ENCODE results near the gene SPECC1. TPM values are rescaled to one million over a fixed set of nuclear protein-coding genes. Genes with fewer than 3 reads are reported as not detected.

The SPECC1 gene
- total and polyA plus RNA-seq, 2 donors (not counting 3 experiments of a cell fraction or from before 2014, with no cell fraction given): 5.3 to 20.4 TPM

GRCh38 chr17:20242271-20242670, 233.1 kb downstream of the SPECC1 start:
- Histone ChIP-seq H3K9me3 (replicated peaks; ENCODE audit: control insufficient read depth, insufficient read depth, low read length) (no peaks in the 10 kb centered on the region), H3K27me3 (ENCODE audit: control insufficient read depth in 2 of 2, insufficient read depth in 2 of 2, low read length in 2 of 2) (no peaks in the 10 kb centered on the region), H3K9ac (replicated peaks; ENCODE audit: extremely low read depth, insufficient read depth, low read length) (no peak overlapping the region), H3K4me2 (ENCODE audit: insufficient read depth, low read length) (no peak overlapping the region), H3K27ac (ENCODE audit: insufficient read depth, low read depth, low read length) (no peak overlapping the region), H4K20me1 (replicated peaks; ENCODE audit: control insufficient read depth, extremely low read depth, insufficient read depth, low read length) (no peaks in the 10 kb centered on the region), H3K9me1 (replicated peaks; ENCODE audit: control insufficient read depth, extremely low read depth, insufficient read depth, low read length) (no peaks in the 10 kb centered on the region), H3K36me3 (ENCODE audit: control insufficient read depth in 2 of 2, extremely low read depth in 1 of 2, insufficient read depth in 2 of 2, low read length in 2 of 2) (no peaks in the 10 kb centered on the region), H3K4me1 (ENCODE audit: control insufficient read depth, extremely low read depth, insufficient read depth, low read length) (no peaks in the 10 kb centered on the region), H2AFZ (ENCODE audit: low read depth, low read length) (no peak overlapping the region), H3K4me3 (replicated peaks in 1 of 3; ENCODE audit: insufficient read depth in 1 of 3, low read depth in 1 of 3, low read length in 3 of 3) (no peak overlapping the region), H3K79me2 (ENCODE audit: control insufficient read depth, insufficient read depth, low read length) (no peaks in the 10 kb centered on the region)
- POLR2A ChIA-PET: no interaction called here
- TF ChIP-seq FOS (IDR thresholded peaks at IDR 0.05; ENCODE audit: borderline replicate concordance, insufficient read depth, low read length) (no peak), GATA2 (IDR thresholded peaks at IDR 0.05; ENCODE audit: insufficient read depth, insufficient read length, low read depth, low read length) (no peak), POLR2A (IDR thresholded peaks at IDR 0.05; ENCODE audit: low read depth, low read length) (no peak), MYC (IDR thresholded peaks at IDR 0.05; ENCODE audit: low read depth, low read length) (no peak), POLR2AphosphoS5 (IDR thresholded peaks at IDR 0.05; ENCODE audit: insufficient read depth, low read depth, low read length) (no peak)
- TF ChIP-seq, protein P1, sequence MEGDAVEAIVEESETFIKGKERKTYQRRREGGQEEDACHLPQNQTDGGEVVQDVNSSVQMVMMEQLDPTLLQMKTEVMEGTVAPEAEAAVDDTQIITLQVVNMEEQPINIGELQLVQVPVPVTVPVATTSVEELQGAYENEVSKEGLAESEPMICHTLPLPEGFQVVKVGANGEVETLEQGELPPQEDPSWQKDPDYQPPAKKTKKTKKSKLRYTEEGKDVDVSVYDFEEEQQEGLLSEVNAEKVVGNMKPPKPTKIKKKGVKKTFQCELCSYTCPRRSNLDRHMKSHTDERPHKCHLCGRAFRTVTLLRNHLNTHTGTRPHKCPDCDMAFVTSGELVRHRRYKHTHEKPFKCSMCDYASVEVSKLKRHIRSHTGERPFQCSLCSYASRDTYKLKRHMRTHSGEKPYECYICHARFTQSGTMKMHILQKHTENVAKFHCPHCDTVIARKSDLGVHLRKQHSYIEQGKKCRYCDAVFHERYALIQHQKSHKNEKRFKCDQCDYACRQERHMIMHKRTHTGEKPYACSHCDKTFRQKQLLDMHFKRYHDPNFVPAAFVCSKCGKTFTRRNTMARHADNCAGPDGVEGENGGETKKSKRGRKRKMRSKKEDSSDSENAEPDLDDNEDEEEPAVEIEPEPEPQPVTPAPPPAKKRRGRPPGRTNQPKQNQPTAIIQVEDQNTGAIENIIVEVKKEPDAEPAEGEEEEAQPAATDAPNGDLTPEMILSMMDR (IDR thresholded peaks at IDR 0.05; ENCODE audit: extremely low read depth in 1 of 2, insufficient read depth in 1 of 2, low read depth in 1 of 2, low read length in 2 of 2): no peak
- FAIRE-seq: no peak
- no peak for DNase-seq (ENCODE audit: low read depth, low spot score)
- intact Hi-C loops (cut with micrococcal nuclease): no loop called here
- dilution Hi-C loops (cut with MboI; ENCODE audit: extremely low pct_ligation_motif_present, low sequenced_read_pairs): no loop called here
- no TSS peak for BruUV-seq (replicated peaks)
- CTCF ChIA-PET: no interaction called here

GRCh38 chr17:20243524-20243923, 234.4 kb downstream of the SPECC1 start:
- BruUV-seq (replicated peaks): no TSS peak
- no peaks in the 10 kb centered on the region for H3K79me2 ChIP-seq (ENCODE audit: control insufficient read depth, insufficient read depth, low read length)

More at GRCh38 chr17:20243524-20243923, 234.4 kb downstream of the SPECC1 start:
- no peaks in the 10 kb centered on the region for H4K20me1 ChIP-seq (replicated peaks; ENCODE audit: control insufficient read depth, extremely low read depth, insufficient read depth, low read length)
- no peaks in the 10 kb centered on the region for H3K4me1 ChIP-seq (ENCODE audit: control insufficient read depth, extremely low read depth, insufficient read depth, low read length)
- no peak for TF ChIP-seq POLR2AphosphoS5 (IDR thresholded peaks at IDR 0.05; ENCODE audit: insufficient read depth, low read depth, low read length)
- TF ChIP-seq, protein P1 (IDR thresholded peaks at IDR 0.05; ENCODE audit: extremely low read depth in 1 of 2, insufficient read depth in 1 of 2, low read depth in 1 of 2, low read length in 2 of 2): no peak
- TF ChIP-seq GATA2 (IDR thresholded peaks at IDR 0.05; ENCODE audit: insufficient read depth, insufficient read length, low read depth, low read length): no peak
- TF ChIP-seq, protein P2, sequence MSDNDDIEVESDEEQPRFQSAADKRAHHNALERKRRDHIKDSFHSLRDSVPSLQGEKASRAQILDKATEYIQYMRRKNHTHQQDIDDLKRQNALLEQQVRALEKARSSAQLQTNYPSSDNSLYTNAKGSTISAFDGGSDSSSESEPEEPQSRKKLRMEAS (IDR thresholded peaks at IDR 0.05; ENCODE audit: insufficient read depth, insufficient read length): no peak
- TF ChIP-seq POLR2A (IDR thresholded peaks at IDR 0.05; ENCODE audit: low read depth, low read length): no peak
- TF ChIP-seq FOS (IDR thresholded peaks at IDR 0.05; ENCODE audit: borderline replicate concordance, insufficient read depth, low read length): no peak
- TF ChIP-seq EZH2 (IDR thresholded peaks at IDR 0.05; ENCODE audit: borderline replicate concordance, low read depth, low read length, severe bottlenecking): no peak
- no peak for TF ChIP-seq MYC (IDR thresholded peaks at IDR 0.05; ENCODE audit: low read depth, low read length)
- TF ChIP-seq JUN (IDR thresholded peaks at IDR 0.05; ENCODE audit: borderline replicate concordance, insufficient read depth, insufficient read length, low read depth): no peak
- DNase-seq (ENCODE audit: low read depth, low spot score) (no peak), FAIRE-seq (no peak)
- H3K27me3 ChIP-seq (ENCODE audit: control insufficient read depth in 2 of 2, insufficient read depth in 2 of 2, low read length in 2 of 2): no peaks in the 10 kb centered on the region
- no peaks in the 10 kb centered on the region for H3K9me1 ChIP-seq (replicated peaks; ENCODE audit: control insufficient read depth, extremely low read depth, insufficient read depth, low read length)
- dilution Hi-C loops (cut with MboI; ENCODE audit: extremely low pct_ligation_motif_present, low sequenced_read_pairs): no loop called here
- intact Hi-C loops (cut with micrococcal nuclease): no loop called here
- H3K9me3 ChIP-seq (replicated peaks; ENCODE audit: control insufficient read depth, insufficient read depth, low read length): no peaks in the 10 kb centered on the region
- no peak overlapping the region for H3K4me3 ChIP-seq (replicated peaks in 1 of 3; ENCODE audit: insufficient read depth in 1 of 3, low read depth in 1 of 3, low read length in 3 of 3)
- H2AFZ ChIP-seq (ENCODE audit: low read depth, low read length): no peak overlapping the region
- ChIA-PET CTCF (no interaction called here), POLR2A (no interaction called here)
- no peak overlapping the region for H3K4me2 ChIP-seq (ENCODE audit: insufficient read depth, low read length)
- H3K27ac ChIP-seq (ENCODE audit: insufficient read depth, low read depth, low read length): no peak overlapping the region
- no peak overlapping the region for H3K9ac ChIP-seq (replicated peaks; ENCODE audit: extremely low read depth, insufficient read depth, low read length)
- no peaks in the 10 kb centered on the region for H3K36me3 ChIP-seq (ENCODE audit: control insufficient read depth in 2 of 2, extremely low read depth in 1 of 2, insufficient read depth in 2 of 2, low read length in 2 of 2)
